ENCODE data around the gene SENP5.

SENP5 gene

DNA sequence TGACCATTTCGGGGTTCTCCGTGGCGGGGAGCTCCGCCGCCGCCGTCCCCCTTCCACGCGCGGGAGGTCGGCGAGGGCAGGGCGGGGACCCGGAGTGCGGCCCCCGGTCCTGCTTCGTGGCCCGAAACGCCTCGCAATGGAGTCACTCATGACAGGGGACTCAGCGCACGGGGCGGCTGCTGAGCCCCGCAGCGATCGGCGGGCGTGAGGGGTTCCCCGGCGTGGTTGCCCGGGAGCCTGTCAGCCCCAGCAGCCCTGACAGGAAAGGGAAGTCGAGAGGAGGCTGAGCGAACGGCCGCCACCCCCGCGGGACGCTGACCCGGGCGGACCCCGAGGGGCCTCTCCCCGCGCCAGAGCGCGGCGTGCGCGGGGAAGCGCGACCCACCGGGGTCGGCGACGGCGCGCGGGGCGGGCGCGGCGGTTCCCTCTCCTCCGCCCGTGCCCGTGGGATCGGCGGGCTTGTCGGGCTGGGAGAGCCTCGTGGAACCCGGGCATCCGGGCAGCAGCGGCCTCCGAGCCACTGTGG, 101.5 kb downstream of the SENP5 start:
- no peak for DNase-seq (ENCODE audit: low read depth)

DNA sequence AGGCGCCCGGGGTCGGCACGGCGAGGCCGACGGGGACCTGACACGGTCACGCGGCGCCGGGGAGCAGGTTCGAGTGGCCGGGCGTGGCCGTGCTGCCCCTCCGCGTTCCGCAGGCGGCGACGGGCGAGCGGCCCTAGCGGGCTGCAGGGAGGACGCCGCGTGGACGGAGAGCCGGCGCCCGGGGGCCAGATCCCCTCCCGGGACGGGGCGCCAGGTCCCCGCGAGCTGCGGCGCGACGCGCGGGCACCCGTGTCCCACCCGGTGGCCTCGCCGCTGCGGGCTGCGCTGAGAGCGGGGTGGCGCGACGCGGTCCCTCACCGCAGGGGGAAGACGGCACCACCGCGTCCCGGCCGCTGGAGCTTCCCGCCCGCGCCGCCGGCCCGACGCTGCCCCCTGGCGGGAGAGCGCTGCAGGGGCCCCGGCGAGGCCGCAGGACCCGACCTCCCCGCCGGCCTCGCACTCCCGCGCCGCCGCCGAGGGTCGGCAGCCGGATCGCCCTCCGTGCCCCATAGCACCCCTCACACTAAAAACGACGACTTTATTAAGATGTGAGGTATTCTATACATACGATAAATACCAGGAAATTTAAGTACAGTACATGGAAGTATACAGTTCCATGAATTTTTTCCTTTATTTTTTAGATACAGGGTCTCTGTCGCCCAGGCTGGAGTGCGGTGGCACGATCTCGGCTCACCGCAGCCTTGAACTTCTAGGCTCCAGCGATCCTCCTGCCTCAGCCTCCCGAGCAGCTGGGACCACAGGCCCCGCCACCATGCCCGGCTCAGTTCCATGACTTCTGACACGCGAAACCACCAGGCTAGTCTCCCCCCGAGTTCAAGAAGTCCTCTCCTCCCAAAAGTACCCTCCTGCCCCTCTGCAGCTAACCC, 102.2 kb downstream of the SENP5 start:
- DNase-seq (ENCODE audit: low read depth): no peak

DNA sequence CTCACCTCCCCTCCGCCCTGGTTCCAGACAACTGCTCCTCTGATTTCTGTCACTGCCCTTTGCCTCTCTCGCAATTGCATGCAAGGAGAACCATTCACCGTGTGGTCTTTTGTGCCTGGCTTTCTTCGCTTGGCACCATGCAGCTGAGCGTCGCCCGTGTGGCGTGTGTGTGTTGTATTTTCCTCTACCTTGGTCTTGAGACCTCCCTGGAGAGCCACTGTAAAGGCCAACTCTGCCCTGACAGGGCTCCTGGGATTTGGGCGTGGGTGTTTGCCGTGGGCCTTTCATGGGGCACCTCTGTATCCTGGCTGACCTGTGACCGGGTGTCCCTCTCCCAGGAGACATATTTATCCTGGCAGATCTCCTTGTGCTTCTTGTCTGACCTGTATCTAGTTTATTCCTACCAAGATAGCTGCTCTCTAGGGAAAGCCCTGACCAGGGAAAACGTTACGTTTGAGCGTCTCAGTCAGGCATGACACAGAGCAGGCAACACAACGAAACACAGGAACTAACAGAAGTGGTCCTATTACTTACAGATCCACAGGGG, 102.9 kb downstream of the SENP5 start:
- no peak for DNase-seq (ENCODE audit: low read depth)

DNA sequence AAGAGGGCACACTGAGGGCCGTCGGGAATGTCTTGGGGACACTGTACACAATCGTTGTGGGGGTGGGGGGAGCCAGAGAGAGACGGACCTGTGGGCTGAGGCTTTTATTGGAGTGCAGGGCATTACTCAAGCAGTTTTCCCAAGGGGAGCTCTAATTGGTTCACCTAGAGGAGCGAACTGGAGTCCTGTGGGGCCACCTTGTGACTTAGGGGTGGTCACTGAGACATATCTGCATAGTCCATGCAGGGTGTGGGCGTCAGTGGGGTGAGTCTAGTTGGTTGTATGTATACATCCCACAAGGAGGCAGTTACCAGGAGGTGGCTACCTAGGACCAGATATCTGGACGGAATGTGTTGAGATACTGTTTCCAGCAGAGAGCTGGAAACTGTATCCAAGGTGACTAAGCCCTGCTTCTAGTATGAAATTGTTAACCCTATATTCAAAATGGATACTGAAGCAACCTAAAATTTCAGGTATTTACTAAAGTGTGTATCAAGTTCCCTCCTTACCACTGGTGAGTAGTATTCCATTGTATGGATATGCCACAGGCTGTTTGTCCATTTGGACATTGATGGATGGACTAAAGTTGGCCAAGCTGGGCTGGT, 103.5 kb downstream of the SENP5 start:
- no peak for DNase-seq (ENCODE audit: low read depth)

DNA sequence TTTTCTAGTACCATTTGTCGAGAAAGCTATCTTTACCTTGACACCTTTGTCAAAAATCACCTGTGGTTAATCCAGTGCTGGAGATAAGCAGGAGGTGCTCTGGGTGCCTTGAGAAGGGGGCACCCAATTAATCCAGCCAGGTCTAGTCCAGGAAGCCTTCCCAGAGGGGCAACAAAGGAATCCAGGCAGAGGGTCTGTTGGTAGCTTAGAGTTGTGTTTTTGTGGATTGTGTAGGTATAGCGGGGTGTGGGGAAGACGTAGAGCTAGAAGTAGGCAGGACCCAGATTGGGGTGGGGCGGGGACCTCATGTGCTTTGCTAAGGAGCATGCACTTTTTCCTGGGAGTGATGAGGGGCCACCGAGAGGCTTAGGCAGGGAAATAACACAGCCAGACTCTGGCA, 106.9 kb downstream of the SENP5 start:
- DNase-seq (ENCODE audit: low read depth): no peak

DNA sequence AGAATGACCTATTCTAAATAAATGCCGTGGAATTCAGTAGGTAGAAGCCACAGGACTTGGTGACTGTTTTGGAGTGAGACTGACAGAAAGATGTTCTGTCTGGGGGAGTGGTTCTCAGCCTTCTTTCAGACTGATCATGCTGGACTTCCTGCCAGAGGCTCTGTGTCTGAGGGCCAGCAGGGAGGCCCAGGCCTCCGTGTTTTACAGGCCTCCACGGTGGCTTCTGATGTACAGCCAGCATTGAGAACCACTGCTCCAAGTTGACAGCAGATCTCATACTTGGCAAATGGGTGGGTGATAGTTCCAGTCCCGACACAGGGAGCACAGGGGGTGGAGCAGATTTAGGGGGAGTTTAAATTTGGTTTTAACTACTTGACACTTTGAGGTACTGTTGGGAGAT, 107.6 kb downstream of the SENP5 start:
- no peak for DNase-seq (ENCODE audit: low read depth)

DNA sequence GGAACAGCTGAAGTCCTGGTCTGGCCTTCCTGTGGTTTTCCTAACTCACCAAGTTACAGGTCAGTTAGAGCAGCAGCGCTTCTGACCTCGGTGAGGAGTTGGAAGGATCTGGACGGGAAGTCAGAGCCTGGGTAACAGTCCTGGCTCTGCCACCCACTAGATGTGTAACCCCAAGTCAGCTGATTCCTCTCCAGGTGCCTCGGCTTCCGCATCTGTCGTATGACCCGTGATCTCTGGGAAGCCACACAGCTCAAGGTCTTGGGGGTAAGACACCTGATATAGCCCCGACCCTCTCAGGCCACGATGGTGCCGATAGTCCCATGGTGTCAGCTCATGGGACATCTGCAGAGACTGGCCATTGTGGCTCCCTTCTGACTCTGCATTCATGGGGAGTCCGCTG, 109.2 kb downstream of the SENP5 start:
- DNase-seq (ENCODE audit: low read depth): no peak

DNA sequence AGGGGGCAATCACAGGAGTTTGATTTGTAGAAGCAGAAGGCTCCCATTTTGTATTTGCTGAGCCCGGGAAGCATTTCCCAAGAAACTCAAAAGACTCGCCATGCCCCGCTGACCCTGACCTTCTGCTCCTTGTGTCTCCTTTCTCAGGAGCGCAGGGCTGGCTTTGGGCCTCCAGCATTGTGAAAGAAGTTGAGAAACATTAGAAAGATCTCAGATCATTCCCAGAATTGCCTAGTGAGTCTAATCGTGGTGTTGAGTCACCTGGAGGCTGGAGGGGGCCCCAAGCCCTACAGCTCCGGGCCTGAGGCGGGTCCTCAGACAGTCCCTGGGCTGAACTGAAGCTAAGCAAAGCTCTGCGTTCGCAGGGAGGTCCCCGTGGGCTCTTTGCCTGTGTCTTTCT, 111.8 kb downstream of the SENP5 start:
- DNase-seq (ENCODE audit: low read depth): no peak

DNA sequence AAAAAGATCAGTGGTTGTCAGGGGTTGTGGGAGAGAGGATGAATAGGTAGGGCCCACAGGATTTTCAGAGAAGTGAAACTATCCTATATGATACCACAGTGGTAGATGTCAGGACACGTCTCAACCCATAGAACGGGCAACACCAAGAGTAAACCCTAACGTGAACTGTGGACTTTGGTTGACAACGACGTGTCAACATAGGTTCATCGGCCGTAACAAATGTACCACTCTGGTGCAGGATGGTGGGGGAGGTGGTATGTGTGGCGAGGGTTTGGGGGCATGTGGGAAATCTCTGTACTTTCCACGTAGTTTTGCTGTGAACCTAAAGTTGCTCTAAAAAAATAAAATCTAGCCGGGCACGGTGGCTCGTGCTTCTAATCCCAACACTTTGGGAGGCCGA, 113.9 kb downstream of the SENP5 start:
- no peak for DNase-seq (ENCODE audit: low read depth)

DNA sequence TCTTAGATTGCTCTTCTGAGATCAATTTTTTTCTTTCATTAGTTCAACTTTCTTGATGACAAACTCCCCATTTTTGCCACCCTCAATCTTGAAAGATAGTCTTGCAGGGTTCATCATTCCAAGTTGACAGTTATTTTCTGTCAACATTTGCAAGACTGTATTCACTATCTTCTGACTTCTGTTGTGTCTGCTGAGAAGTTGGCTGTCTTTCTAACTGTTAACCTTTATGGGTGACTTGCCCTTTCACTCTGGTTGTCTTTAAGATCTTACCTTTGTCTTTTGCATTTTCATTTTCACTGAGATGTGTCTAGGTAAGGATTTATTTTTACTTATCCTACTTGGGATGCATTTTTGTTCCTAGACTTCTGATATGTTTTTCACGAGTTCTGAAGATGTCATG, 115.5 kb downstream of the SENP5 start:
- DNase-seq (ENCODE audit: low read depth): no peak

Data from GM04504 (cell line).